Neuronal stem cell (in vitro differentiated cells): ENCODE data around the gene RRM2.
A peak's percentile ranks its signal among the peaks of the same experiment; 100 is the strongest.

Experiments
- DNase-seq: peaks from one replicate; pipeline ENCODE4 v3.0.0-alpha.2; 2013; ENCODE audit warnings: low spot score
- H2AFZ ChIP-seq: one replicate; pipeline ENCODE4 v1.6.1; 2013; ENCODE audit warnings: mild to moderate bottlenecking, low read length, inconsistent platforms
- H2AK5ac ChIP-seq: 2 replicates; pipeline ENCODE4 v1.6.1; 2013; ENCODE audit warnings: low read depth, mild to moderate bottlenecking, inconsistent platforms, low read length, moderate library complexity, mixed read lengths
- H2BK120ac ChIP-seq: 2 replicates; pipeline ENCODE4 v1.6.1; 2013; ENCODE audit warnings: low read depth, mild to moderate bottlenecking, inconsistent platforms, low read length, moderate library complexity, mixed read lengths
- H2BK12ac ChIP-seq: one replicate; pipeline ENCODE4 v1.6.1; 2013; ENCODE audit warnings: low read length, inconsistent platforms
- H2BK15ac ChIP-seq: 2 replicates; pipeline ENCODE4 v1.6.1; 2013; ENCODE audit warnings: mild to moderate bottlenecking, low read length, inconsistent platforms, mixed read lengths
- H2BK5ac ChIP-seq: one replicate; pipeline ENCODE4 v1.6.1; 2013; ENCODE audit warnings: inconsistent platforms, mild to moderate bottlenecking, low read length, moderate library complexity
- H3K14ac ChIP-seq: one replicate; pipeline ENCODE4 v1.6.1; 2013; ENCODE audit warnings: low read length, inconsistent platforms
- H3K18ac ChIP-seq: 2 replicates; pipeline ENCODE4 v1.6.1; 2013; ENCODE audit warnings: low read length, inconsistent platforms
- H3K23ac ChIP-seq: 2 replicates; pipeline ENCODE4 v1.6.1; 2013; ENCODE audit warnings: low read depth, mild to moderate bottlenecking, mixed read lengths, low read length, inconsistent platforms; ENCODE audit not compliant: poor library complexity
- H3K27ac ChIP-seq: replicated peaks from 3 replicates; pipeline ENCODE4 v1.5.1; 2013; ENCODE audit warnings: low read length, inconsistent platforms
- H3K27me3 ChIP-seq, 3 experiments: 2 replicates each; pipeline ENCODE4 v1.6.1; 2013; ENCODE audit warnings: low read length in 3 of 3, mild to moderate bottlenecking in 2 of 3, inconsistent platforms in 1 of 3, low read depth in 1 of 3, mixed read lengths in 1 of 3, moderate library complexity in 1 of 3; ENCODE audit not compliant: control insufficient read depth in 3 of 3, insufficient read depth in 3 of 3
- H3K36me3 ChIP-seq, 2 donors: replicated peaks in 1 of 2; 2 replicates each; pipeline ENCODE4 v1.6.1; 2013; ENCODE audit warnings: low read length in 2 of 2; ENCODE audit not compliant: control insufficient read depth in 2 of 2, insufficient read depth in 2 of 2
- H3K4ac ChIP-seq: 2 replicates; pipeline ENCODE4 v1.6.1; 2013; ENCODE audit warnings: inconsistent platforms, mild to moderate bottlenecking, low read length, moderate library complexity
- H3K4me1 ChIP-seq, 2 donors: 1 replicate in 1 of 2; 2 replicates in 1 of 2; pipeline ENCODE4 v1.6.1; 2013; ENCODE audit warnings: low read length in 2 of 2, low read depth in 1 of 2; ENCODE audit not compliant: control insufficient read depth in 2 of 2, insufficient read depth in 1 of 2
- H3K4me2 ChIP-seq: one replicate; pipeline ENCODE4 v1.6.1; 2013; ENCODE audit warnings: mild to moderate bottlenecking, low read length, inconsistent platforms; ENCODE audit not compliant: insufficient read depth, poor library complexity, severe bottlenecking
- H3K4me3 ChIP-seq, 2 donors: 2 replicates each; pipeline ENCODE4 v1.5.1; 2013; ENCODE audit warnings: low read length in 2 of 2, mild to moderate bottlenecking in 2 of 2, inconsistent platforms in 1 of 2, moderate library complexity in 1 of 2
- H3K79me1 ChIP-seq: one replicate; pipeline ENCODE4 v1.6.1; 2013; ENCODE audit warnings: low read depth, mild to moderate bottlenecking, inconsistent platforms, low read length, moderate library complexity
- H3K9ac ChIP-seq: one replicate; pipeline ENCODE4 v1.6.1; 2013; ENCODE audit warnings: mild to moderate bottlenecking, low read depth, low read length, inconsistent platforms; ENCODE audit not compliant: poor library complexity
- H3K9me3 ChIP-seq, 2 donors: replicated peaks in 1 of 2; 2 replicates each; pipeline versions ENCODE3 to v1.6.1; 2013; ENCODE audit warnings: low read length in 2 of 2, mild to moderate bottlenecking in 2 of 2, inconsistent platforms in 1 of 2, low read depth in 1 of 2, mixed read lengths in 1 of 2, moderate library complexity in 1 of 2; ENCODE audit not compliant: control insufficient read depth in 2 of 2, insufficient read depth in 1 of 2
- H4K8ac ChIP-seq: one replicate; pipeline ENCODE4 v1.6.1; 2013; ENCODE audit warnings: low read depth, mild to moderate bottlenecking, inconsistent platforms, low read length, moderate library complexity
- H4K91ac ChIP-seq: one replicate; pipeline ENCODE4 v1.6.1; 2013; ENCODE audit warnings: low read length, low read depth, mild to moderate bottlenecking, inconsistent platforms; ENCODE audit not compliant: poor library complexity
- WGBS, 2 donors: extraction: QIAGEN DNeasy Blood & Tissue Kit; methylation state at CpG; one replicate each; pipeline ENCODE4 v1.1.7; 2013; ENCODE audit warnings: missing lambda C conversion rate in 2 of 2, mixed read lengths in 1 of 2; ENCODE audit not compliant: insufficient read length in 2 of 2, insufficient replicate concordance in 1 of 2; ENCODE audit errors: extremely low coverage in 2 of 2; 5-methylcytosine and 5-hydroxymethylcytosine counted together

Gene RRM2

GRCh38 chr2:10151462-10151861 lies 28.9 kb downstream of the RRM2 start:
- H3K23ac ChIP-seq: no peak overlapping the region

GRCh38 chr2:10157293-10157692 lies 34.8 kb downstream of the RRM2 start:
- Histone ChIP-seq H2AK5ac (no peak overlapping the region), H2AFZ (no peak overlapping the region), H4K91ac (no peak overlapping the region), H3K14ac (no peak overlapping the region), H3K4ac (no peak overlapping the region), H3K9me3 (no peaks in the 10 kb centered on the region), H3K27me3 (no peaks in the 10 kb centered on the region), H3K4me2 (no peak overlapping the region), H3K18ac (no peak overlapping the region), H3K4me1 (peaks cover 9 to 10% of the 10 kb centered on the region in 2 donors), H3K36me3 (peaks cover 10 to 56% of the 10 kb centered on the region in 2 donors), H3K27ac (no peak overlapping the region), H2BK5ac (no peak overlapping the region), H2BK15ac (no peak overlapping the region), H4K8ac (no peak overlapping the region), H2BK12ac (no peak overlapping the region), H3K4me3 (no peak overlapping the region), H3K9ac (no peak overlapping the region), H3K23ac (no peak overlapping the region), H3K79me1 (no peaks in the 10 kb centered on the region), H2BK120ac (no peak overlapping the region)
- whole genome bisulfite sequencing, 2 donors: no CpG with 5 or more reads among the region's 4 CpGs
- DNase-seq: no peak

More at GRCh38 chr2:10151462-10151861, 28.9 kb downstream of the RRM2 start:
- no CpG with 5 or more reads among the region's 5 CpGs for WGBS, 2 donors
- H3K14ac ChIP-seq: no peak overlapping the region
- H2AFZ ChIP-seq: no peak overlapping the region
- H3K27me3 ChIP-seq: no peaks in the 10 kb centered on the region
- DNase-seq: no peak
- H4K91ac ChIP-seq: no peak overlapping the region
- no peak overlapping the region for H2AK5ac ChIP-seq
- no peaks in the 10 kb centered on the region for H3K4me1 ChIP-seq
- H2BK15ac ChIP-seq: no peak overlapping the region
- H3K27ac ChIP-seq: no peak overlapping the region
- no peak overlapping the region for H4K8ac ChIP-seq
- no peak overlapping the region for H2BK5ac ChIP-seq
- no peaks in the 10 kb centered on the region for H3K79me1 ChIP-seq
- H3K4me3 ChIP-seq: no peak overlapping the region
- H2BK12ac ChIP-seq: no peak overlapping the region
- peaks cover 14 to 82% of the 10 kb centered on the region in 2 donors for H3K36me3 ChIP-seq
- no peak overlapping the region for H2BK120ac ChIP-seq
- no peak overlapping the region for H3K18ac ChIP-seq
- H3K9me3 ChIP-seq: no peaks in the 10 kb centered on the region
- no peak overlapping the region for H3K4me2 ChIP-seq
- H3K4ac ChIP-seq: no peak overlapping the region
- H3K9ac ChIP-seq: no peak overlapping the region

- Histone ChIP-seq H3K18ac (no peak overlapping the region), H3K14ac (no peak overlapping the region), H3K79me1 (no peaks in the 10 kb centered on the region), H3K9me3 (no peaks in the 10 kb centered on the region), H2AFZ (no peak overlapping the region), H3K4me3 (no peak overlapping the region), H2BK5ac (no peak overlapping the region), H3K4me1 (peaks cover 14 to 16% of the 10 kb centered on the region in 2 donors), H3K4me2 (no peak overlapping the region), H3K9ac (no peak overlapping the region), H2BK15ac (no peak overlapping the region), H4K91ac (no peak overlapping the region), H3K27ac (no peak overlapping the region), H2BK12ac (no peak overlapping the region), H2AK5ac (no peak overlapping the region), H3K23ac (no peak overlapping the region), H3K27me3 (no peaks in the 10 kb centered on the region), H3K36me3 (peaks cover 7 to 43% of the 10 kb centered on the region in 2 donors), H4K8ac (no peak overlapping the region), H3K4ac (no peak overlapping the region), H2BK120ac (no peak overlapping the region)
- no peak for DNase-seq
- WGBS, 2 donors: no CpG with 5 or more reads among the region's 11 CpGs
Observed at GRCh38 chr2:10158681-10159080, 36.1 kb downstream of the RRM2 start.

GRCh38 chr2:10159086-10159485 lies 36.5 kb downstream of the RRM2 start:
- Histone ChIP-seq H3K36me3 (peaks cover 7 to 43% of the 10 kb centered on the region in 2 donors), H2AFZ (peak overlapping the region; percentile 76), H3K9ac (no peak overlapping the region), H2BK15ac (no peak overlapping the region), H3K9me3 (no peaks in the 10 kb centered on the region), H2BK5ac (no peak overlapping the region), H3K4ac (no peak overlapping the region), H4K8ac (no peak overlapping the region), H3K4me3 (no peak overlapping the region), H3K14ac (no peak overlapping the region), H4K91ac (no peak overlapping the region), H3K27ac (no peak overlapping the region), H3K4me2 (no peak overlapping the region), H3K79me1 (no peaks in the 10 kb centered on the region), H2BK120ac (no peak overlapping the region), H2AK5ac (no peak overlapping the region), H3K23ac (peak overlapping the region; percentile 13), H2BK12ac (no peak overlapping the region), H3K4me1 (peaks cover 14 to 16% of the 10 kb centered on the region in 2 donors), H3K27me3 (no peaks in the 10 kb centered on the region), H3K18ac (peak overlapping the region; percentile 44)
- no CpG with 5 or more reads among the region's 6 CpGs for WGBS, 2 donors
- DNase-seq: no peak
